DND-41 (cell line): Measurements from ENCODE around the gene AGAP1.
A peak's percentile ranks its signal among the peaks of the same experiment; 100 is the strongest.

Experiments
- ATAC-seq: fragments of 200-7000 bp; cut with Tn5 transposase; 3 replicates; pipeline ENCODE4 v1.9.1; 2021; ENCODE audit warnings: low read depth; ENCODE audit not compliant: insufficient read depth
- DNase-seq: peaks from one replicate; pipeline ENCODE4 v3.0.0-alpha.2; 2020
- H2AFZ ChIP-seq: 2 replicates; pipeline ENCODE4 v1.6.0; 2012; ENCODE audit warnings: low read depth, low read length
- H3K27ac ChIP-seq: 2 replicates; pipeline ENCODE4 v1.5.1; 2012; ENCODE audit warnings: low read length, inconsistent platforms
- H3K27me3 ChIP-seq: fragments of 200-600 bp; sonication (generic); 2 replicates; pipeline ENCODE4 v1.6.0; 2012; ENCODE audit warnings: low read length, mild to moderate bottlenecking, inconsistent platforms; ENCODE audit not compliant: insufficient read depth, poor library complexity
- H3K36me3 ChIP-seq: 2 replicates; pipeline ENCODE4 v1.5.1; 2012; ENCODE audit warnings: low read length, inconsistent platforms; ENCODE audit not compliant: insufficient read depth
- H3K4me1 ChIP-seq: 2 replicates; pipeline ENCODE4 v1.5.1; 2012; ENCODE audit warnings: mild to moderate bottlenecking, low read length; ENCODE audit not compliant: insufficient read depth
- H3K4me2 ChIP-seq: 2 replicates; pipeline ENCODE4 v1.6.0; 2012; ENCODE audit warnings: mild to moderate bottlenecking, moderate library complexity, low read length, inconsistent platforms; ENCODE audit not compliant: insufficient read depth
- H3K4me3 ChIP-seq, 2 experiments: fragments of 200-600 bp in 1 of 2; shearing (Covaris generic) in 1 of 2; 2 replicates each; pipeline ENCODE4 v1.5.1; 2012 to 2016; ENCODE audit warnings: inconsistent platforms in 2 of 2, low read length in 2 of 2, mild to moderate bottlenecking in 2 of 2, low read depth in 1 of 2, moderate library complexity in 1 of 2
- H3K79me2 ChIP-seq: 2 replicates; pipeline ENCODE4 v1.6.0; 2012; ENCODE audit warnings: low read length, inconsistent platforms; ENCODE audit not compliant: insufficient read depth
- H3K9ac ChIP-seq: 2 replicates; pipeline ENCODE4 v1.6.0; 2012; ENCODE audit warnings: low read depth, mild to moderate bottlenecking, inconsistent platforms, low read length, moderate library complexity
- H3K9me3 ChIP-seq: 2 replicates; pipeline ENCODE4 v1.5.1; 2012; ENCODE audit warnings: low read length, moderate library complexity, mild to moderate bottlenecking, inconsistent platforms; ENCODE audit not compliant: insufficient read depth, severe bottlenecking
- H4K20me1 ChIP-seq: 2 replicates; pipeline ENCODE4 v1.6.0; 2012; ENCODE audit warnings: low read length; ENCODE audit not compliant: insufficient read depth
- CTCF ChIP-seq: IDR thresholded peaks from 2 replicates; pipeline ENCODE4 v1.5.1; 2012; ENCODE audit warnings: borderline replicate concordance, low read length, moderate library complexity, mild to moderate bottlenecking; ENCODE audit not compliant: poor library complexity, severe bottlenecking; ENCODE audit errors: extremely low read depth
- EZH2 ChIP-seq: IDR thresholded peaks from 3 replicates; pipeline ENCODE4 v1.6.1; 2012; ENCODE audit warnings: borderline replicate concordance, low read depth, mild to moderate bottlenecking, moderate library complexity, low read length, inconsistent platforms; ENCODE audit not compliant: severe bottlenecking

Gene AGAP1

GRCh38 chr2:235765181-235765820 is 271.5 kb downstream of the AGAP1 start:
- H3K4me3 ChIP-seq = no peak overlapping the region
- no peaks in the 10 kb centered on the region for H3K79me2 ChIP-seq
- H3K9me3 ChIP-seq = no peaks in the 10 kb centered on the region
- no peaks in the 10 kb centered on the region for H3K27me3 ChIP-seq
- no peak overlapping the region for H2AFZ ChIP-seq
- no peak overlapping the region for H3K27ac ChIP-seq
- ATAC-seq (no peak), DNase-seq (no peak)
- H3K4me2 ChIP-seq = no peak overlapping the region
- H3K36me3 ChIP-seq = no peaks in the 10 kb centered on the region
- no peak overlapping the region for H3K9ac ChIP-seq
- TF ChIP-seq CTCF = no peak
- TF ChIP-seq EZH2 = no peak
- no peaks in the 10 kb centered on the region for H3K4me1 ChIP-seq
- H4K20me1 ChIP-seq = no peaks in the 10 kb centered on the region

- no peak overlapping the region for H3K4me3 ChIP-seq
- peak; percentile 58 for DNase-seq
- TF ChIP-seq EZH2 (no peak), CTCF (peak; percentile 88)
- H2AFZ ChIP-seq = no peak overlapping the region
- no peaks in the 10 kb centered on the region for H3K36me3 ChIP-seq
- H3K9me3 ChIP-seq = no peaks in the 10 kb centered on the region
- no peak overlapping the region for H3K9ac ChIP-seq
- H3K79me2 ChIP-seq = no peaks in the 10 kb centered on the region
- no peak overlapping the region for H3K4me2 ChIP-seq
- H3K27me3 ChIP-seq = no peaks in the 10 kb centered on the region
- H4K20me1 ChIP-seq = no peaks in the 10 kb centered on the region
- ATAC-seq = peak; percentile 91
- no peaks in the 10 kb centered on the region for H3K4me1 ChIP-seq
- H3K27ac ChIP-seq = no peak overlapping the region
Measured at GRCh38 chr2:235766278-235766677, 272.4 kb downstream of the AGAP1 start.

- H3K9me3 ChIP-seq = no peaks in the 10 kb centered on the region
Measured at GRCh38 chr2:235768606-235769005, 274.8 kb downstream of the AGAP1 start.

More at GRCh38 chr2:235768606-235769005, 274.8 kb downstream of the AGAP1 start:
- Histone ChIP-seq H3K4me2 (no peak overlapping the region), H3K79me2 (no peaks in the 10 kb centered on the region), H3K27me3 (no peaks in the 10 kb centered on the region), H2AFZ (no peak overlapping the region), H4K20me1 (no peaks in the 10 kb centered on the region), H3K9ac (no peak overlapping the region), H3K27ac (no peak overlapping the region), H3K4me1 (no peaks in the 10 kb centered on the region), H3K4me3 (no peak overlapping the region), H3K36me3 (no peaks in the 10 kb centered on the region)
- TF ChIP-seq EZH2 (no peak), CTCF (no peak)
- DNase-seq = no peak
- ATAC-seq = no peak
